DMS53 (cell line): ENCODE measurements around the gene TTC5.
A peak's percentile ranks its signal among the peaks of the same experiment; 100 is the strongest.
"Not testable (repeated sequence)": the region's sequence is repeated elsewhere in the genome, so short reads cannot be mapped to it uniquely, and the experiment has no call there.

Source experiments
- DNase-seq: peaks from one replicate; lab custom pipeline; 2025; lab: John Stamatoyannopoulos, UW

TTC5 gene

GRCh38 chr14:20302042-20302755, 3.6 kb downstream of the TTC5 start:
- DNase-seq: no peak

- no peak for DNase-seq
These were observed 10.7 kb downstream of the TTC5 start for GRCh38 chr14:20295067-20295466.

GRCh38 chr14:20294636-20295035, 11.1 kb downstream of the TTC5 start:
- no peak for DNase-seq

GRCh38 chr14:20281998-20282397, 23.8 kb downstream of the TTC5 start:
- not testable (repeated sequence) for DNase-seq

- DNase-seq: peak; percentile 62
These were observed 25.5 kb downstream of the TTC5 start for GRCh38 chr14:20280265-20280664.

- DNase-seq: peak; percentile 64
These were observed 27.3 kb downstream of the TTC5 start for GRCh38 chr14:20278414-20278813.

- no peak for DNase-seq
These were observed 28.3 kb downstream of the TTC5 start for GRCh38 chr14:20277409-20277808.

- no peak for DNase-seq
These were observed 31.7 kb downstream of the TTC5 start for GRCh38 chr14:20274062-20274461.

GRCh38 chr14:20264361-20264760, 41.4 kb downstream of the TTC5 start:
- not testable (repeated sequence) for DNase-seq

- no peak for DNase-seq
These were observed 43.1 kb downstream of the TTC5 start for GRCh38 chr14:20262642-20263128.

- DNase-seq: peak; percentile 56
These were observed 58.0 kb downstream of the TTC5 start for GRCh38 chr14:20247646-20248246.
